GM19455 (cell line): ENCODE measurements around the gene VPS13A.
"Not testable (repeated sequence)": the region's sequence is repeated elsewhere in the genome, so short reads cannot be mapped to it uniquely, and the experiment has no call there.

Experiments used
- ATAC-seq: cut with Tn5 transposase; IDR thresholded peaks from one replicate; pipeline ENCODE4 v1.9.1; 2021; ENCODE audit not compliant: unreplicated experiment

The VPS13A gene

DNA sequence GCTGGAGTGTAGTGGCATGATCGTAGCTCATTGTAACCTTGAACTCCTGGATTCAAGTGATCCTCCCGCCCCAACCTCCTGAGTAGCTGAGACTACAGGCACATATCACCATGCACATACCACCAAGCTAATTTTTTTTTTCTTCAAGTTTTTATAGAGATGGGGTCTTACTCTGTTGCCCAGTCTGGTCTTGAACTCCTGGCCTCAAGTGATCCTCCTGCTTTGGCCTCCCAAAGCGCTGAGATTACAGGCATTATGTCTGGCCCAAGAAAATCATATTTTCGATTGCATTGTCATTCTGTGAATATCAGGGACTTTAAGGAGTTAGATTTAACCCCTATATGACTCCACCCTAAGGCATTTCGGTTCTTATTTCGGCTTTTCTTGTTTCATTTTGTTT lies 116.6 kb downstream of the VPS13A start:
- ATAC-seq: no peak

DNA sequence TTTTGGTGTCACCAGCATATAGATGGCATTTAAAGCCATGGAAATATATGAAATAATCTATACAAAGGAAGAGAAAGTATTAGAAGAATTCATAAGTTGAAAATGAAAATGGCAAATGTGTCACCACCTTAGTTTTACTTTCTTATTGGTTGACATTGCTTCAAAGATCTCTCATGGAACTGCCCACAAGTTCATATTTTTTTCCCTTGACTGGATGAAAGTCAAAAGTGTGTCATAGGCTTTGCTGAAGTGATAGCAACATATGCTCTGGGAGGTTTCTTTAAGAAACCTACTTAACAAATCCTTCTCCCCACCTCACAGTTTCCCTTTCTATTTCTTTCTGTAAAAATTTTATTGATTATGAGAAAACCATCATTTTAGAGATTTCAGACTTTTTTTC lies 127.2 kb downstream of the VPS13A start:
- no peak for ATAC-seq

DNA sequence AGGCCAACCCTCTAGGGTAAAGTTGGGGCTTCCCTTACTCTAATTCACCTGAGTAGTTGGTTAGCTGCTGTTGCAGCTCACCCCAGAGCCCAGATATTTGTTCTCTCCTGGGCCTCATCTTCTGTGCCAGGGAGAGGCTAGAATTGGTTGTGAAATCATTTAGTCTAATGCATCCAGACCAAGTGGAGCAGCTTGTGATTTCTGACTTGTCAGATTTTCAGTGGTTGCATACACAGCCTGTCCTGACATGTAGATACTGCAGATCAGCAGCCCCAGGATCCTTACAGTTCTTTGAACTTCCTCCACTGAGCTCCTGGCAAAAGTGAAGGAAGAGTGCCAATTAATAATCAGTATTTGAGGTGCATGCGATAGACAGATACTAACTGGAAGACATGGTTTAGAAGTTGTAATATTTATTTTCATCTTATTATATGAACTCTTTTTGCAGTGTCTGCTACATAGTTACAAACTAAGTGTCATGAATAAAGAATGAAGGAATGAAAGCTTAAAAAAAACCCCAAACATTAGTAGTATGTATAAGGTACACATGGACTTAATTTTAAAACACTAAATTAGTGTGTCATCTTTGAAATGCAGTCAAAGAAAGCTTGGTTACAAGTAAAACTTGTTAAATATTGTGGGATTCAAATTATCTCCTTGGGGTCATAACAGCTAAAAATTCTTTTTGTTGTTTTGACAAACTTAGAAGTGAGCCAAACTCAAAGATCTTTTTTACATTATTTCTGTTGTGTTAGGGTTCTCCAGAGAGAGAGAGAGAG lies 128.5 kb downstream of the VPS13A start:
- no peak for ATAC-seq

DNA sequence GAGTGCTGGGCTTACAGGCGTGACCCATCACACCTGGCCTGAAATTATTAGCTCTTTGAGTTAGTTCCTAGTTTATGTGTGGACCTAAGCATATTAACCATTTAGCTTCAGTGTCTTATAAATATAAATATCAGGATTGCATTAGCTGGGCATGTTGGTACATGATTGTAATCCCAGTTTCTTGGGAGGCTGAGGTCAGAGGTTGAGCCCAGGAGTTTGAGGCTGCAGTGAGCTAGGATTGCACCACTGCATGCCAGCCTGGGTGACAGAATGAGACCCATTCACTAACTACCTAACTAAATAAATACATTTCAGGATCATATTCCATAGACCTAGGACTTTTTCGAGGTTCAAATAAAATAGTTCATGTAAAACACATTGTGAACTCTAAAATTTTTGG lies 129.8 kb downstream of the VPS13A start:
- ATAC-seq: no peak

DNA sequence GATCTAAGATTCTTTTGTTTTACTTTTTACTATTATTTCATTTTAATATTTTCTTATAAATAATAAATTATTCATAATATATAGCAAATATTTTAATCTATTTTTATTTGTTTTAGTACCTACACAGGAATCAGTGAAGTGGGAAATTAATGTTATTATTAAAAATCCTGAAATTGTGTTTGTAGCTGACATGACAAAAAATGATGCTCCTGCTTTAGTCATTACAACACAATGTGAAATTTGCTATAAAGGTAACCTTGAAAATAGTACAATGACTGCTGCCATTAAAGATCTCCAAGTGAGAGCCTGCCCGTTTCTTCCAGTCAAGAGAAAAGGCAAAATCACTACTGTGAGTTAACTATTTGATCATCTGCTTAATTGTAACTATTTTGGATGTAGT lies 138.7 kb downstream of the VPS13A start:
- no peak for ATAC-seq

DNA sequence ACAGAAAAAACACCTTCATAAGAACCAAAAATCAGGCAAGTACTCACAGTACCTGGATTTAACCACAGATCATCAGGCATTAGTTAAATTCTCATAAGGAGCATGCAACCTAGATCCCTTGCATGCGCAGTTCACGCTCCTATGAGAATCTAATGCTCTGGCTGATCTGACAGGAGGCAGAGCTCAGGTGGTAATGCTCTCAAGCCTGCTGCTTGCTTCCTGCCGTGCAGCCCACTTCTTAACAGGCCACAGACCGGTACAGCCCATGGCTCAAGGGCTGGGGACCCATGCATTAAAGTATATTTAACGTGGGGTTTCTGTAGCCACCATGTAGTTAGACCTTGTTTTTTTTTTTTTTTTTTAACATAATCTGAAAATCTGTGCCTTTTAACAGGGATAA lies 147.7 kb downstream of the VPS13A start:
- no peak for ATAC-seq

DNA sequence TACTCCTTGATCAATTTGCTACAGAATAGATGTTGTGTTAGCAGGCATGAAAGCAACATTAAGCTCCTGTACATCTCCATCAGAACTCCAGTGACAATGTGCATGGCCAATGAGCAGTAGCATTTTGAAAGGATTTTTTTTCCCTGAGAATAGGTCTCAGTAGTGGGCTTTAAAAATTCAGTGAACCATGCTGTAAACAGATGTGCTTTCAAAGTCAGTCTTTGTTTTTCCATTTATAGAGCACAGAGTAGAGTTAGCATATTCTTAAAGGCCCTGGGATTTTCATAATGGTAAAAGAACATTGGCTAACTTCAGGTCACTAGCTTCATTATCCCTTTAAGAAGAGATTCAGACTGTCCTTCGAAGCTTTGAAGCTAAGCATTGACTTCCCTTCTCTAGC lies 150.8 kb downstream of the VPS13A start:
- ATAC-seq: no peak

DNA sequence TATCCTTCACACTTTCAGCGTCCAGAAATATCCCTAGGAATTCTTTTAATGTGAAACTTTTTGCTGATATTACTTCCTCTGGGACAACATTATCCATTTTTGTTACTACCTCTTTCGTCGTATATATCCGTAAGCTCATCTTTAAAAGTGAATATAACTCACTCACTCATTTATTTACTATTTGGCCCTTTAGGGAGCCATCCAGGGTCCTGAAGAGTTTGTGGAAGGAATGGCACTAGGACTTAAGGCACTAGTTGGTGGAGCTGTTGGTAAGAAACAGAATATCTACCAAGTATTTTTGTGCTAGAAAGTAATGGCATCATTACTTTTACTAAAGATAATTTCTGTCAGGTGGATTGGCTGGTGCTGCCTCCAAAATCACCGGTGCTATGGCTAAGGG lies 192.7 kb downstream of the VPS13A start:
- no peak for ATAC-seq

DNA sequence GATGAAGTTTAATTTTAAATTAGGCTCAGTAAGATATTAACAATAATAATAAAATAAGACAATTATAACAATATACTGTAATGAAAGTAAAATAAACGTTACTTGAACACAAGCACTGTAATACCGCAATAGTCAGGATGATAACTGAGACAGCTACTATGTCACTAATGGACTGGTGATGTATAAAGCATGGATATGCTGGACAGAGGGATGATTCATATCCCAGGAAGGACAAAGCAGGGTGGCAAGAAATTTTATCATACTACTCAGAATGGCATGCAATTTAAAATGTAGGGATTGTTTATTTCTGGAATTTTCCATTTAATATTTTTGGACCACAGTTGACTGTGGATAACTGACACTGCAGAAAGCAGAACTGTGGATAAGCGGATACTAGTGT lies 196.9 kb downstream of the VPS13A start:
- ATAC-seq: no peak

DNA sequence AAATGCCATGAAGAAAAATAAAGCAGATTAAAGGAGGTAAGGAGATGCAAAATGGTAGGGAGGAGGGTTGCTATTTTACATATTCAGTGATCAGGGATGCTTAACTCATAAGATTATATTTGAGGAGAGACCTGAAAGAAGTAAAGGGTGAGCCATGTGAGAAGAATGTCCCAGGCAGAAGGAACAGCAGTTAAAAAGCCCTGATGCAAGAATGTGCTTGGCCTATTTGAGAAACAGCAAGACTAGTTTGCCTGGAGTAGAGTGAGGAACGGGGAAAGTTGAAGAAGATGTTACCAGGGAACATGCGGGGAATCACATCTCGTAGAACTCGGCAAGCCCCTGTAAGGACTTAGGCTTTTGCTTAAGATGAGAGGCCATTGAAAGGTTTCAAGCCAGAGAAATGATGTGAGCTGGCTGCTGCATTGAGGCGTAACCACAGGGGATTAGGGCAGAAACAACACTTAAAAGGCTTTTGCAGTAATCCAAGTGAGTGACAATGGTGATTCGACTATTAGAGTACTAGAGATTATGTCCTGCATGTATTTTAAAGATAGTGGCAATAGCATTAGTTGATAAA lies 198.7 kb downstream of the VPS13A start:
- no peak for ATAC-seq

DNA sequence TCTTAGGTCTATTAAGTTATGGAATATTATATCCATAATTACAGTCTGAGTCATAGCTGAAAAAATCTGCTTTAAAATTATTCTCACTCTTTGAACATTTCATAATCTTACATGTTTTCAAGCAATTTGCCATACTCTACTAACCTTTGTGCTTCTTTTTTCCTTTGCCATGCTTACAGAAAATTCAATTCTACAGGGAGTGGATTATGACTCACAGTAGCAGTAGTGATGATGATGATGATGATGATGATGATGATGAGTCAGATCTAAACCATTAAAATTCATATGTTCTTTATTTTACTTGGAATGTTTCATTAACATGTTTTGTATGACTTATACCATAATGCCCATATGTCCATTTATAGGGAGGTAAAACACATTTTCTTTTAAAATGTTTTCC lies 207.1 kb downstream of the VPS13A start:
- ATAC-seq: no peak

DNA sequence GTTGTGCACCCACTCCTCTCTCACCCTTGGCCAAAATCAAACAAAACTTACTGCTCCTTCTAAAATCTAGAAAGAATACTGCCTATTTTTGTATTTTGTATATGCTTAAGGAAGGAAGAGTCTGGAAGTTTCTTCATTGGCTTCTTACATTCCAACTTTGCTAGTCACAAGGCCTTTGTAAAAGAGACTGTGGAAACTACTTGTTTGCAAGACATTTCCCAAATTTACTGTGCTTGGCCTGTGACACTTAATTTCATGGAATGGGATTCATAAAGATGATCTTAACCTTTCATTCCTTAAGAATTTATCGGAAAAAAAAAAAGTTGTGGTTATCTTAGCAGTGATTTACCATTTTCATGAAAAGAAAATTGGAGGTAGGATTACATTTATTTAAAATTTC lies 208.9 kb downstream of the VPS13A start:
- ATAC-seq: no peak

DNA sequence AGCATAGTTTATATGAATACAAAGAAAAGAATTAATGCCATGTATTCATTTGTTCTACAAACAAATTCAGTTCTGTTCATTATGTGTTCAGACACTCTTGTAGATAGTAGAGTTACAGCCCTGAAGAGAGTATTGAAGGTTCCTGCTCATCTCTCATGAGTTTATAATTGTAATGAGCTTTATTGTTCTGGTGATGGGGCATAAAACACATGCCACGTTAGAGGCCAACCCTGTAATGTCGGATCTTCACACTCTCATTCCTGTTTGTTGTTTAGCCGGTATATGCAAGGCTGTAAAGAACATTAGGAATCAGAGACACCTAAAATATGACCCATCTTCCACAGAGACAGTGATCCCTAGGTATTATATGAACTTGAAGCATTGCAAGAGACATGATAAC lies 214.5 kb downstream of the VPS13A start:
- no peak for ATAC-seq

DNA sequence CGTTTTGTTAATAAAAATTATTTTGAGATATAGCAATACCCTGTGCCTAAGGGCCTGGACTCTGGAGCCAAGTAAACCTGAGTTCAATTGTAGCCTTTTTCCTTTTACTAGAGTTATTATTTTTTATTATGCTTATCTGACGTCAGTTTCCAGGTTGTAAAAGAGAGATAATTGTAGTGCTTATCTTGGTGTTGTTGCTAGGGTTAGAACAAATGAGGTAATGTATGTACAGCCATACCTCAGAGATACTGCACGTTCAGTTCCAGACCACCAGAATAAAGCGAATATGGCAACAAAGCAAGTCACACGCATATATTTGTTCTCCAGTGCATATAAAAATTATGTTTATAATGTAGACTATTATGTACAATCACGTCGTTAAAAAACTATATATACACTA lies 215.0 kb downstream of the VPS13A start:
- no peak for ATAC-seq

DNA sequence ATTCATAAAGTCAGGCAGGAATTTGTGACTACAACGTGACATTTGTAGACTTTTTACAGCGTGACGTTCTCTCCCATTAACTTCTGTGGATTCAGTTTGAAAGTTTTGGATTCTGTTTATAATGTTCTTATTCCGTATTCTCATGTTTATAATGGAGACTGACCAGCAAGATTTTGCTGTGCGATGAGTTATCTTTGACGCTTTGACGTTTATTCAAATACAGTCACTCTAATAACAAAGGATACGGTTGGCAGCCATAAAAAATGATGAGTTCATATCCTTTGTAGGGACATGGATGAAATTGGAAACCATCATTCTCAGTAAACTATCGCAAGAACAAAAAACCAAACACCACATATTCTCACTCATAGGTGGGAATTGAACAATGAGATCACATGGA lies 221.2 kb downstream of the VPS13A start:
- not testable (repeated sequence) for ATAC-seq

DNA sequence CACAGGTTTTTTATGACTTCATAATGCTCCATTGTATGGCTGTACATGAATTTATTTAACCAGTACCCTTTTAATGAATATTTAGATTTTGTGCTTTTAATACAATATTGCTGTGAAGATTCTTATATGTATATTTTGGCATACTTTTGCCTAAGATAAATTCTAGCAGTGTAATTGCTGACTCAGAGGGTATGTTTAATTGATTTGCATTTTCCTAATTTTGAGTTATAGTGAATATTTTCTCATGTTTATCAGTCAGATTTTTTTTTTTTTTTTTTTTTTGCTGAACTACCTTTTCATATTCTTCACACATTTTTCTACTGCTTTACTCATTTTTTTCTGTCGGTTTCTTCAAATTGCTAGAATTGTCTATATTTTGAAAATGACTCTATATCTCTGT lies 222.6 kb downstream of the VPS13A start:
- no peak for ATAC-seq

DNA sequence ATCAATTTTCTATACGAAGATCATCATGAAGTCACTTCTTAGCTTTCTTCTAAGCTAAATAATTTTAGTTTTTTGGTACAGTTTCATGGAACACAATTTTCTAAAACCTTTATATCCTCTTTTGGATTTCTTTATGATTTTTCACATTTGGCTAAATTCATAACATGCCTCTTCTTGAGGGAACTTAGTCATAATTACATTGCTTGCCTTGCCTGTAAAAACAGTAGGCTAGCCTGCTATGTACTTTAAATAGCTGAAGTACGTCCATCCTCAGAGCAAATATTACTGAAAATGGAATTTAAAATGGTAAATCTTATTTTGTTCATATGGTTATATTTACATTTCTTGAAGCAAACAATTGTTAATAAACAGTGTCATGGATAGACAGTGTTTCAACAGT lies 225.0 kb downstream of the VPS13A start:
- ATAC-seq: no peak

DNA sequence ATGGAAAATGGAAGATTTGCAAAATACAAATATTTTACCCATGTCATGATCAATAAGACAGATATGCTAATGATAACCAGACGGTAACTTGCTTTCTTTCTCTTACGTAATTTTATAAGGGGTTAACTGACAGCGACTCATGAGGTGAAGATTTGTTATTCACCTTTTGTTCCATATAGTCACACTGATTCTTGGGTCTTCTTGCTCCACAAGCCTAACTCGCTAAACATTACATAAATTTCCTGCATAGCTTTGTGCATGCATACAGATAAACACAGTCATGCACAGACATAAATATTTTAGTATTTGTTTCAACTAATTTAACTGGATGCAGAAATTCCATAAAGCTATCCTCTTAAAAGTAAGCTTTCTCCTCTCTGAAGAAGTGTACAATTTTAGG lies 225.9 kb downstream of the VPS13A start:
- ATAC-seq: no peak

DNA sequence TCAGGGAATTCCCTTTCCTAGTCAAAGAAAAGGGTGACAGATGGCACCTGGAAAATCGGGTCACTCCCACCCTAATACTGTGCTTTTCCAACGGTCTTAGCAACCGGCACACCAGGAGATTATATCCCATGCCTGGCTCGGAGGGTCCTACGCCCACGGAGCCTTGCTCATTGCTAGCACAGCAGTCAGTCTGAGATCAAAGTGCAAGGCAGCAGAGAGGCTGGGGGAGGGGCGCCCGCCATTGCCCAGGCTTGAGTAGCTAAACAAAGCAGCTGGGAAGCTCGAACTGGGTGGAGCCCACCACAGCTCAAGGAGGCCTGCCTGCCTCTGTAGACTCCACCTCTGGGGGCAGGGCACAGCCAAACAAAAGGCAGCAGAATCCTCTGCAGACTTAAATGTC lies 231.2 kb downstream of the VPS13A start:
- ATAC-seq: not testable (repeated sequence)

DNA sequence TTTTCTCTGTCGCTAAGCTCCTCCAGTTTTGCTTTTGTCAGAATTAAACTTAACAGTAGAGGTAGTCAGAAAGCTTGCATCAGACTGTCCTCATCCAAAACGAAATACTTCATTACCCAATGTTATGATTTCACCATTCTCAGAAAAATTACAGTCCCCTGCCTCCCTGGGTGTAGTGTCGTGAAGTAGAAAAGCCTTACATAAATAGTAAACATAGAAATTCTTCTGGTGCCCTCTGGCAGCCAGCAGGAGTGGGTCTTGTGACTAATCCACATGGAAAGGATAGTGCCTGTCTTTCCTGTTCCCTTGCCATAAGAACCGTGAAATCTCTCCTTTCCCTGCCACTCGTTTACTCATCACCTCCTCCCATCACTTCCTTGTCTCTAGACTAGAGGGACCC lies 240.2 kb downstream of the VPS13A start:
- no peak for ATAC-seq

DNA sequence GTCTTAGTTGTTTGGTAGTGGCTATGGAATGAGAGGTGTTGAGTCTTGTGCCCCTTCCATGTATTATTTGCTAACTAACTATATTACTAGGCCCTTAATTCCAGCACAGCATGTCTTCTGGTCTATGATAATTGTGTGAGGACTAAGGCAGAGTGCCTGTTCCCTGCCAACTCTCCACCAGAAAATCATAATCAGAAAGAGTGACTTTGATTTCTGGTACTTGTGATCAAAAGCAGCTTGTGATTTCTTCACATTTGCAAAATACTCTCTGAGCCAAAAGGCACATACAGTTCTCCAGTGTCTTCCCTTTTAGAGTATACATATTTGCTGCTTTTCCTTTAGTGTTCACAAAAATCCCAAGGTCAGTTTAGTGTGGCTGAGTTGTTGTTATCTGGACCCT lies 240.9 kb downstream of the VPS13A start:
- no peak for ATAC-seq

DNA sequence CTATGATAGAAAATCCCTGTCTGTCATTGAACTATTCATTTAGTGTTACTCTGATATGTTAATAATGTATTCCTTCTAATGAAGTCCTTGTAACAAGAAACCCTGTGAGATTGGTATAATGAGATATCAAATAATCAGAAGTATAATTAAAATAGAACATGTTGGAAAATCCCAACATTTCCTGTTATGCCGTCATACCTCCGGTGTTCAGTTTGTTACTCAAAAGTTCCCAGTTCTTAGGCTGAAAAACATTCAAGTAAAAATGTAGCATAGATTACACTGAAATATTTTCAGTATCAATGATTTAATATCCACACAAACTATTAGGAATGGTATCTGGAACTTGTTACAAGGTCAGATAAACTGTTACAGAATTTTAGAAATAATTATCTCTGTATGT lies 243.3 kb downstream of the VPS13A start:
- no peak for ATAC-seq
